Inferior parietal cortex (tissue), 1 donor: Measurements from ENCODE around the gene EVC2.
"Not testable (repeated sequence)": the region's sequence is repeated elsewhere in the genome, so short reads cannot be mapped to it uniquely, and the experiment has no call there.

Experiments used
- DNase-seq: peaks from one replicate; pipeline ENCODE4 v3.0.0-alpha.2; 2016; ENCODE audit errors: extremely low spot score

The EVC2 gene

GRCh38 chr4:5622596-5622995 is 85.8 kb downstream of the EVC2 start:
- no peak for DNase-seq

DNA sequence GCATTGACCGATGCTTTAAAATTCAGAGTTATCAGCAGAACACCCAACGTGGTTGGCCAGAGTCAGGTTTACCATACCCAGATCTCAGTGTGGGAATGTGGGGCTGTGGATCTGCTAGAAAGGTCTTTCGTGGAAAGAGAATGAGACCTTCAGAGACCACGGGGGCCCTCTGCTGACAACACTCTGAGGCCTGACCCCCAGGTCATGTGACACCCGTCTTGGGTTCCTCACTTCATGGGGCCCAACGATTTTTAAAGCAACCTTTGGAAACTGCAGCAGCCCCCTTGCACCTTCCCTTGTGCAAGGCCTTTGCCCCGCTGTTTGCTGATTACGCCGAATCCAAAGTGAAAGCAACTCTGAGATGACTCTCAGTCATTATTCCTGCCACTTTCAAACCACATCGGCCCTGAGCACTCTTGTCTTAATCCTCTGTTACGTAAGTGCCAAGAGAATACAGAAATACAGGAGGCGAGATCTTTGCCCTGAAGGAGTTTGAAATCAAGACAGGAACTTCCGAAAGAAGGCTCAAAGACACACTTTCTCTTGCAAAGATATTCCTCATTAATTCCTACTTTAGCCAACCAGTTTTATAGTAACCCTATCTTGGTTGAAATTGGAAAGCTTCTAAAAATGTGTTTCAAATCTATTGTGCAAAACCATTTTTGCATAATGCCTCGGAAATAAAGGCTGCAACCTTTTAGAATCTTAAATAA is 88.3 kb downstream of the EVC2 start:
- no peak for DNase-seq

DNA sequence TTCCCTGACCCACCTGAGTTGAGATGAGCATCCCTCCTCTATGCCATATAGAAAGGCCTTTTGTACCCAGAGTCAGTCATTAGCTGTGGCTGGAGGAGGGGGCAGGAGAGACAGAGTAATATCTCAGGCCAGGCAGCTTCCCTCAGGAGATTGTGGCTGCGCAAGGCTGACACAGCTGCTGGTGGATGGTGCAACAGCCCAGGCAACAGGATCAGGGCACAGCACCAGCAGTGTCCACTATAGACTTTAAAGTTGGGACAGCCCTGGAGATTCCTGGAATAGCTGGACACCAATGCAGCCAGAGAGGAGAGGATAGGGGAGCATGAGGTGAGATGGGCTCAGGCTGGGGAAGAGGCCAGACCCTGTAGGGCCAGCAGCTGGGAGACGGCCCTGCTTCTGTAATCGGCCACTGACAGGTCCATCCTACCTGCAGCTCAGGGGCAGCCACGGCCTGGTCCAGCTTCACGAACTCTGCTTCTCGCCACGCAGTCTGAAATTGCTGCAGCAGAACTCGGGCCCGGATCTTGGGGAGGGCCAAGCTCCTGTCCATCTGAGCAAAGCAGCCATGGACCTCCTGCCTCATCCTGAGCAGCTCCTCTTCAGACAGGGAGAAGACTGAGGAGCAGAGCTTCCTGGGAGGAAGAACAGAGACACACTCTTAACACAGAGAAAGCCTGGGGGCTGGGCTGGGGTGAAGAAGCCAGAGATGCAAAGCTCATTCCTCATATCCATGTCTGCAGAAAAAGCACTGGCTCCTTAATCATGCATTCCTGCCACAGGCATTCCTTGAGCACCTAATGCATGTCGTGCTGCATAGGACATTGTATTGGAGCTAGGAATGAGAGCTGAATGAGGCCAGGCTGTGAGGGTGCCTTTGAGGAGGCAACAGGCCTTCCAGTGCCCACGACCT is 90.1 kb downstream of the EVC2 start:
- no peak for DNase-seq

GRCh38 chr4:5616331-5616950 is 91.9 kb downstream of the EVC2 start:
- no peak for DNase-seq

DNA sequence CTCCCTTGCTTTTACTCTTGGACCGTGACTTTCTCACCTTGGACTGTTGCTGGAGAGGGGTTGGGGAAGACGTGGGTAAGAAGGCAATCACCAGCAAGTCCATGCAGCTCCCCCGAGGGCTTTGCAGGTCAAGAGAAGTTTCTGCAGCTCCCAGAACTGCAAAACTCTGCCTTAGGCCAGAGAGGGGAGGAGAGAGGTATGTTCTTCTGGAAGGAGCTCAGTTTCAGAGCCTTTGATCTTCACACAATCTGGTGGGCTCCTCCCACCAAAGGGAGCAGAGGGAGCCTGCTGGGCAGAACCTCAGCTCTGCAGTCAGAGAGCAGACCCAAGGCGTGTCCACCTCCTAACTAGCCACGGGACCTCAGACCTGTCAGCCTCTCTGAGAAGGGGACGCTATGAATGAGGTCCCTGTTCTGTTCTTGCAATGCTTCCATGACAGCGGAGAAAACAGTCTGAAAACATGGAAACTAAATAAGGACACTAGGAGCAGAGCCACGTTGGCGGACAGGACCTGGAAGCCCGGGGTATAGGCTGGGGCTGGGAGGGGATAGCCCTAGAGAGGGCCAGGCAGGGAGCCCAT is 92.8 kb downstream of the EVC2 start:
- DNase-seq, result no peak

GRCh38 chr4:5611750-5612149 is 96.6 kb downstream of the EVC2 start:
- no peak for DNase-seq

GRCh38 chr4:5609306-5610007 is 98.9 kb downstream of the EVC2 start:
- DNase-seq, result no peak

DNA sequence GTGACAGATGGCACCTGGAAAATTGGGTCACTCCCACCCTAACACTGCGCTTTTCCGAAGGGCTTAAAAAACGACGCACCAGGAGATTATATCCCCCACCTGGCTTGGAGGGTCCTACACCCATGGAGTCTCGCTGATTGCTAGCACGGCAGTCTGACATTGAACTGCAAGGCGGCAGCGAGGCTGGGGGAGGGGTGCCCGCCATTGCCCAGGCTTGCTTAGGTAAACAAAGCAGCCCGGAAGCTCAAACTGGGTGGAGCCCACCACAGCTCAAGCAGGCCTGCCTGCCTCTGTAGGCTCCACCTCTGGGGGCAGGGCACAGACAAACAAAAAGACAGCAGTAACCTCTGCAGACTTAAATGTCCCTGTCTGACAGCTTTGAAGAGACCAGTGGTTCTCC is 114.5 kb downstream of the EVC2 start:
- not testable (repeated sequence) for DNase-seq

GRCh38 chr4:5592272-5592671 is 116.1 kb downstream of the EVC2 start:
- no peak for DNase-seq

DNA sequence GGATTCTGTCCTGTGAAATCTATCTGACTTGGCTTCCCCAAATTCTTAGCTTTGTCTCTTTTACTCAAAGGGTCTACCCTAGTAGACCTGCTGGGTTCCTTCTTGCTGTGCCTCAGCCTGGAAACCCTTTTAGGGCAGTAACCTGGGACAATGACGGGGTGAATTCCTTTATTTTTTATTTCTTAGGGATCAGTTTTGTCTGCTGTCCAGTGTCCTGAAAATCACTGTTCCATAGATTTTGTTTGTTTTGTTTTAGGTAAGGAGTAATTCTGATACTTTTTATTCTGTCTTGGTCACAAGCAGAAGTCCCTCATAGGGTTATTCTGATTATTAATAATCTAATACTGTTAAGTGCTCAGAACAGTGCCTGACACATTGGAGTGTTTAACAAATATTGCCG is 118.9 kb downstream of the EVC2 start:
- DNase-seq, result no peak

- DNase-seq, result no peak
Measured at GRCh38 chr4:5588046-5588445, 120.3 kb downstream of the EVC2 start.

DNA sequence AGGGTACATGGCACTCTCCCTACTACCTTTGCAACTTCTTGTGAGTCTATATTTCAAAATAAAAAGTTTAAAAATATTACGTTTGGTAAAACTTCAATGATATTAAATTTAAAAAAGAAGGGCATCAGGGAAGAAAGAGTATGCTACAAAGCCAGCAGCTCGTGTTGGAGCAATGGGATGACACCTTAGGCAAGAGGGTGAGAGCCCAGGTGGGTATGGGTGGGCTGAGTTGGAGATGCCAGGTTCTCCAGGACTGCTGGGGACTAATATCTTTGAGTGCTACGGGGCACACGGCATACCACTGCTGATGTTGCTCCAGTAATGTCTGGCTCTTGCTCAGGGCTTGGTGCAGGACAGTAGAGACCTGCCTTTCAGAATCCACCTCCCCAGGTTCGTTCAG is 132.4 kb downstream of the EVC2 start:
- no peak for DNase-seq

DNA sequence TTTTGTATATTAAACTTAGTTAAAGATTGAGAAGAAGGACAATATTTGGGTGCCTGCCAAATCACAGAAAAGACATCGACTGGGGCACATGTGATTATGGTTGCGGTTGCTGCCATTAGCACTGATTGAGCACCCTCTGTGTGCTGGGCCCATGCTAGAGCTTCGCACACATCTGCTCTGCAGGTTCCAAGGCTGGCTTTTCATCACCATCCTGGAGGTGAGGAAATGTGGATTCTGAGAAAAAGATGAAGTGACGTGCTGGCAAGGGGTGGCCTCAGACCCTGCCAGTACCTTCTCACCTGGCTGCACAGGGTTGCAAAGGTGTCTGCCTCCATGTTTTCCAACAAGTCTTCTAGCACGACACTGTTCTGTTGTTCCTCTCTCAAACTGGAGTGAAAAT is 134.0 kb downstream of the EVC2 start:
- no peak for DNase-seq

GRCh38 chr4:5573965-5574364 is 134.4 kb downstream of the EVC2 start:
- no peak for DNase-seq

DNA sequence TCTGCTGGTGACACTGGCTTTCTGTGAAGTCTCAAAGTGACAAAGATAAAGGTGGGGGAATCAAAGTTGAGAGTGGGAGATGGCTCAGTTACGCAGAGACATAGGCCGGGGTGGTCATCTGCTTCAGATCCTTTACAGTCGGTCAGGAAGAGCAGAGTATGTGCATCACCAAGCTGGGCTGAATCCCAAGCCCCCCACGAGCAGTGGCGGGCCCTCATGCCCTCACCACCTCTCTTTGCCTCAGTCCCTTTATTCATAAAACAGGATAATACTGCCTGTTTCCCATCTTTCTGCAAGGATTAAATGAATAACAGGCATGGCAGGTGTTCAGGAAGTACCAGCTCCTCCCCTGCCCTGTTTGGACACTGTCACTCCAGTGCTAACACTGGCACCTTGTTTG is 135.6 kb downstream of the EVC2 start:
- DNase-seq, result no peak

- no peak for DNase-seq
Measured at GRCh38 chr4:5572114-5572513, 136.2 kb downstream of the EVC2 start.

- no peak for DNase-seq
Measured at GRCh38 chr4:5571646-5572045, 136.7 kb downstream of the EVC2 start.

- no peak for DNase-seq
Measured at GRCh38 chr4:5569451-5569850, 138.9 kb downstream of the EVC2 start.

DNA sequence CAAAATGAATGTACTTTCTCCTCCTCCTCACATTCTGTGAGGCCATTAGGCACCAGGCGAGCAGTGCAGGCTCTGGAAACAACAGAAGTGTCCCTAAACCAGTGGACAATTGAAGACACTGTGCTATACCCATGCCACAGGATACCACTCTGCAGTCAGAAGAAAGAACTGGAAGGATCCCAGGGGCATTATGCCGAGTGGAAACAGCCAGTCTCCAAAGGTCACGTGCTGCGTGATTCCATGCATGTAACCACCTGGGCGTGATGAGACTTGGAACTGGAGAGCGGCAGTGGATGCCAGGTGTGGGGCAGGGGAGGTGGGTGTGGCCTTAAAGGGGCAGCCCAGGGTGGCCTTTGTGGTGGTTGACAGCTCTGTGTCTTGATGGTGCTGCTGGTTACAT is 139.4 kb downstream of the EVC2 start:
- DNase-seq, result no peak

GRCh38 chr4:5568336-5568735 is 140.0 kb downstream of the EVC2 start:
- no peak for DNase-seq

GRCh38 chr4:5566991-5567390 is 141.4 kb downstream of the EVC2 start:
- no peak for DNase-seq

GRCh38 chr4:5566526-5566925 is 141.8 kb downstream of the EVC2 start:
- DNase-seq, result no peak
